Adrenal gland (tissue), 5 donors: Measurements from ENCODE around the gene PHLDB1.

Experiments used
- POLR2A ChIP-seq, 2 donors: fragments of 450-650 bp; IDR thresholded peaks; one replicate each; pipeline ENCODE4 v1.6.1; 2017; ENCODE audit warnings: antibody characterized with exemption in 2 of 2, mild to moderate bottlenecking in 2 of 2, moderate library complexity in 1 of 2
- TF ChIP-seq, protein P1 (sequence below), 6 experiments: fragments of 450-650 bp in 4 of 6; fragments of 200-600 bp in 2 of 6; sonication (generic) in 1 of 6; IDR thresholded peaks; 1 replicate in 5 of 6; 2 replicates in 1 of 6; pipeline versions ENCODE4 v1.5.1 to v1.8.0; 2016 to 2021; ENCODE audit warnings: antibody characterized with exemption in 6 of 6, mild to moderate bottlenecking in 2 of 6, moderate library complexity in 1 of 6
- donor health status: DM: no; HTN: no; CAD: no.

DNA sequence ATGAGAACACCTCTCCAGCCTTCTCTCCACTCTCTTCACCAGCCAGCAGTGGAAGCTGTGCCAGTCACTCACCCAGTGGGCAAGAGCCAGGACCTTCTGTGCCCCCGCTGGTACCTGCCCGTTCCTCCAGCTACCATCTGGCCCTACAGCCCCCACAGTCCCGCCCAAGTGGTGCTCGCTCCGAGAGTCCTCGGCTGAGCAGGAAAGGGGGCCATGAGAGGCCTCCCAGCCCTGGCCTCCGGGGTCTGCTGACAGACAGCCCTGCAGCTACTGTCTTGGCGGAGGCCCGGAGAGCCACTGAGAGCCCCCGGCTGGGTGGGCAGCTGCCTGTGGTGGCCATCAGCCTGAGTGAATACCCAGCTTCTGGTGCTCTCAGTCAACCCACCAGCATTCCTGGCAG, 20.2 kb downstream of the PHLDB1 start:
- no peak for TF ChIP-seq POLR2A (IDR thresholded peaks at IDR 0.05)
- TF ChIP-seq, protein P1, sequence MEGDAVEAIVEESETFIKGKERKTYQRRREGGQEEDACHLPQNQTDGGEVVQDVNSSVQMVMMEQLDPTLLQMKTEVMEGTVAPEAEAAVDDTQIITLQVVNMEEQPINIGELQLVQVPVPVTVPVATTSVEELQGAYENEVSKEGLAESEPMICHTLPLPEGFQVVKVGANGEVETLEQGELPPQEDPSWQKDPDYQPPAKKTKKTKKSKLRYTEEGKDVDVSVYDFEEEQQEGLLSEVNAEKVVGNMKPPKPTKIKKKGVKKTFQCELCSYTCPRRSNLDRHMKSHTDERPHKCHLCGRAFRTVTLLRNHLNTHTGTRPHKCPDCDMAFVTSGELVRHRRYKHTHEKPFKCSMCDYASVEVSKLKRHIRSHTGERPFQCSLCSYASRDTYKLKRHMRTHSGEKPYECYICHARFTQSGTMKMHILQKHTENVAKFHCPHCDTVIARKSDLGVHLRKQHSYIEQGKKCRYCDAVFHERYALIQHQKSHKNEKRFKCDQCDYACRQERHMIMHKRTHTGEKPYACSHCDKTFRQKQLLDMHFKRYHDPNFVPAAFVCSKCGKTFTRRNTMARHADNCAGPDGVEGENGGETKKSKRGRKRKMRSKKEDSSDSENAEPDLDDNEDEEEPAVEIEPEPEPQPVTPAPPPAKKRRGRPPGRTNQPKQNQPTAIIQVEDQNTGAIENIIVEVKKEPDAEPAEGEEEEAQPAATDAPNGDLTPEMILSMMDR (IDR thresholded peaks at IDR 0.05): no peak
